Measurements from ENCODE around the gene KIRREL1. TPM values are rescaled to one million over a fixed set of nuclear protein-coding genes. Genes with fewer than 3 reads are reported as not detected.

KIRREL1 gene
- total RNA-seq, 2 donors from 2014 or later = 18.6 to 50.2 TPM

DNA sequence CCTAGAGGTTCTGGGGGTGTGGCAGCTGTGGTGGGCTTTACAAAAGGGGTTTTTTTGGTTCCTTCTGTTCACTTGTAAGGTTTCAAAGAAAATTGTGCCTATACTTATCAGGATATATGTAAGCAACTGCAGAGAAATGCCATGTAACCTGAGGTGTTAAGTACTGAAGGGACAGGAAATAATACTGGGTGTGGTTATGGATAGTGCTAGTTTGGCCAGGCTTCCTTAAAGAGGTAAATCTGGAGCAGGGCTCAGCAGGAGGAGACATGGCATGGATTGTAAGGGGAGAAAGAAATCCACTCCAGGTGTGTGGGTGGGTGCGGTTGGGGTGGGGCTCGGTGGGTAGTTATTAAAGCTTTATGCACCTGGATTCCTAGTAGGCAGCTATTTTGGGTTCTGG, 28.3 kb downstream of the KIRREL1 start:
- no peaks in the 10 kb centered on the region for H3K9me3 ChIP-seq
- H3K36me3 ChIP-seq = no peaks in the 10 kb centered on the region
- H3K4me1 ChIP-seq (replicated peaks) = peaks cover 6% of the 10 kb centered on the region
- DNase-seq (ENCODE audit: low spot score) = no peak
- intact Hi-C loops (cut with DNase I) = no loop called here
- H3K27ac ChIP-seq = peak overlapping the region in 1 of 2 donors; percentile 32
- WGBS = 49% methylated on average over 2 of the region's 2 CpGs
- TF ChIP-seq POLR2A (IDR thresholded peaks at IDR 0.05) (no peak), POLR2AphosphoS5 (IDR thresholded peaks at IDR 0.05) (no peak)
- TF ChIP-seq, protein P1, sequence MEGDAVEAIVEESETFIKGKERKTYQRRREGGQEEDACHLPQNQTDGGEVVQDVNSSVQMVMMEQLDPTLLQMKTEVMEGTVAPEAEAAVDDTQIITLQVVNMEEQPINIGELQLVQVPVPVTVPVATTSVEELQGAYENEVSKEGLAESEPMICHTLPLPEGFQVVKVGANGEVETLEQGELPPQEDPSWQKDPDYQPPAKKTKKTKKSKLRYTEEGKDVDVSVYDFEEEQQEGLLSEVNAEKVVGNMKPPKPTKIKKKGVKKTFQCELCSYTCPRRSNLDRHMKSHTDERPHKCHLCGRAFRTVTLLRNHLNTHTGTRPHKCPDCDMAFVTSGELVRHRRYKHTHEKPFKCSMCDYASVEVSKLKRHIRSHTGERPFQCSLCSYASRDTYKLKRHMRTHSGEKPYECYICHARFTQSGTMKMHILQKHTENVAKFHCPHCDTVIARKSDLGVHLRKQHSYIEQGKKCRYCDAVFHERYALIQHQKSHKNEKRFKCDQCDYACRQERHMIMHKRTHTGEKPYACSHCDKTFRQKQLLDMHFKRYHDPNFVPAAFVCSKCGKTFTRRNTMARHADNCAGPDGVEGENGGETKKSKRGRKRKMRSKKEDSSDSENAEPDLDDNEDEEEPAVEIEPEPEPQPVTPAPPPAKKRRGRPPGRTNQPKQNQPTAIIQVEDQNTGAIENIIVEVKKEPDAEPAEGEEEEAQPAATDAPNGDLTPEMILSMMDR (IDR thresholded peaks at IDR 0.05) = no peak
- no peaks in the 10 kb centered on the region for H3K27me3 ChIP-seq (replicated peaks; ENCODE audit: insufficient read depth)
- no peak overlapping the region for H3K4me3 ChIP-seq

DNA sequence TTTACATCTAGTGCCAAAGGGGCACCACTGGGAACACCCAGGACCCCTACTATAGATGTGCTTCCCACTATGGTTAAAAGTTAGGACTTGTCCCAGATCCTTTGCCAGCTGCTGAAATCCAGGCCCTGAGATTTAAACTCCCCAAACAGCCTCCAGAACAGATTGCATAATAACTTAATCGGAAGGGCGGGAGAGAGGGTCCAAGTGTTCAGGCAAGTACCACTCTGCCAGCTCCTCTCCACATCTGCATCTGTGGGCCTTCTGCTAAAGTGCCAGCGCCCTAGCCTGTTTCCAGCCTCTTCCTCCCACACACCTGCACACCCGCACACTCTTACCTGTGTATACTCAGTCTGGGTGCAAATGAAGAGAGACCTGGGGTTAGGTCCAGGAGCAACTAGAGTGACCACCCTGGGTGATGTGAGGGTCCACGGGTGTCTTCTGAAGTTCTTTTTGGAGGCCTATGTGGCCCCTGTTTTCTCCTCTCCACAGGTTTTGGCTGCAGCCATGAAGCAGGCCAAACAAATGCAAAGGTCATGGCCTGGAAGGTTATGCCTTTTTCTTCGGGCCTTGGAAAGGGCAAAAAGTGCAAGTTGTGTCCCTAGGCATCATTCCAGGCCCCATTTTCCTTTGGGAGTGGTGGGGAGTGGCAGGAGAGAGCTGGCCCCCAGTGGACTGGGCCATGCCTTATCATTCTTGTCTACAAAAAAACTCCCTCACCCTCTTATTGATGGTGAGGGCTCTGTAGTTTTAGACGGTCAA, 29.3 kb downstream of the KIRREL1 start:
- Histone ChIP-seq H3K4me3 (no peak overlapping the region), H3K27ac (peak overlapping the region; percentile 32 to 56), H3K9me3 (no peaks in the 10 kb centered on the region), H3K4me1 (replicated peaks) (peaks cover 6% of the 10 kb centered on the region), H3K36me3 (no peaks in the 10 kb centered on the region), H3K27me3 (replicated peaks; ENCODE audit: insufficient read depth) (no peaks in the 10 kb centered on the region)
- DNase-seq (ENCODE audit: low spot score) = peak; percentile 16
- TF ChIP-seq POLR2AphosphoS5 (IDR thresholded peaks at IDR 0.05) (peak; percentile 52), POLR2A (IDR thresholded peaks at IDR 0.05) (no peak)
- intact Hi-C loops (cut with DNase I) = no loop called here
- 38% methylated on average over 7 of the region's 7 CpGs for WGBS

DNA sequence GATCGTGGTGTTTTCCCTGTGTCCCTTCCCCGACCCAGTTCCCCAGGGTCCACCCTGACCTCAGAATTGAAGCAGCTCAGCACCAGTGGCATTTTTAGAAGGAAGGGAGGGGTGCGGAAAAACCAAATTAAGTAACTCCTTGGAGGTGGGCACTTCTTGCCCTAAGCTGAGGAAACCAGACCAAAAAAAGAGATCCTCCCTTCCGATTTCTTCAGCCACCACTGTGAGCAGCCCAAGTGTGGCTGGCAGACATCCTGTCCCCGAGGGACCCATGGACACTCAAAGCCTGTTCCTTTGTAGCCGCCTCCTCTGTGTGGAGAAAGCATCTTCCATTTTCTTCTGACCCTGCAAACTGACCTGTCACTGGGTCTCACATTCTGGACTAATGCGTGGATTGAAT, 31.3 kb downstream of the KIRREL1 start:
- Histone ChIP-seq H3K27ac (peak overlapping the region; percentile 21 to 50), H3K4me1 (replicated peaks) (peaks cover 6% of the 10 kb centered on the region), H3K9me3 (no peaks in the 10 kb centered on the region), H3K4me3 (no peak overlapping the region), H3K27me3 (replicated peaks; ENCODE audit: insufficient read depth) (no peaks in the 10 kb centered on the region), H3K36me3 (no peaks in the 10 kb centered on the region)
- intact Hi-C loops (cut with DNase I) = no loop called here
- TF ChIP-seq POLR2AphosphoS5 (IDR thresholded peaks at IDR 0.05) (no peak), POLR2A (IDR thresholded peaks at IDR 0.05) (no peak)
- TF ChIP-seq, protein P1 (IDR thresholded peaks at IDR 0.05) = no peak
- WGBS = 74% methylated on average over 7 of the region's 7 CpGs
- DNase-seq (ENCODE audit: low spot score) = no peak

DNA sequence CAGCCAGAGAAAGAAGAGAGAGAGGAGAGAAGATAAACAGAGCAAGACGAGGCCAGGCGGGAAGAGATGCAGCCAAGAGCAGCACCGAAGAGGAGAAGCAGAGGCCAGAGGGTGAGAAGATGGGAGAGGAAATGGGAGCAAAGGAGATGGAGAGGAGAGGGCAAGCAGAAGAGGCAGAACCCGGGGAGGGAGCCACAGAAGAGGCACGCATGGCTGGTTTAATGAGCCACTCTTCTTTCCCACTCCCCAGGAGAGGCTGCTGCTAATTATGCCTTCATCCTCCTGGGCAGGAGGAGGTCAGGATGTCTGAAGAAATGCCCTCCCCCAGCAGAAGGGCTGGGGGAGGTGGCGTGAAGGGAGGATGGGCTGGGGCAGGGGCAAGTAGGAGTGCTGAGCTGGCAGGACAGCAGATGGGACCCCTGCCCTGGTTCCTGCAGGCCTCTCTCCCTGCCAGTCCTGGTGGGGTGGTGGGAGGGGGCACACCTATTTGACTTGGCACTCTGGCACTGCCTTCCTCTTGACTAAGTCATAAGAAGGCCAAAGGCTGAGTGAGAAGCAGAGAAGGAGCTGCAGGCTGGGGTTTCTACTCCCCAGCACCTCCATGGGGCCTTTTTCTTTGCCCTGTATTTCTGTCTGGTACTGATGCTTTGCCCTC, 32.3 kb downstream of the KIRREL1 start:
- peaks cover 6% of the 10 kb centered on the region for H3K4me1 ChIP-seq (replicated peaks)
- H3K9me3 ChIP-seq = no peaks in the 10 kb centered on the region
- no peak for DNase-seq (ENCODE audit: low spot score)
- no peaks in the 10 kb centered on the region for H3K36me3 ChIP-seq
- intact Hi-C loops (cut with DNase I) = no loop called here
- H3K4me3 ChIP-seq = no peak overlapping the region
- 41% methylated on average over 6 of the region's 6 CpGs for WGBS
- H3K27me3 ChIP-seq (replicated peaks; ENCODE audit: insufficient read depth) = no peaks in the 10 kb centered on the region
- peak overlapping the region in 1 of 2 donors; percentile 50 for H3K27ac ChIP-seq
- TF ChIP-seq POLR2A (IDR thresholded peaks at IDR 0.05) (no peak), POLR2AphosphoS5 (IDR thresholded peaks at IDR 0.05) (no peak)
- TF ChIP-seq, protein P1 (IDR thresholded peaks at IDR 0.05) = no peak

DNA sequence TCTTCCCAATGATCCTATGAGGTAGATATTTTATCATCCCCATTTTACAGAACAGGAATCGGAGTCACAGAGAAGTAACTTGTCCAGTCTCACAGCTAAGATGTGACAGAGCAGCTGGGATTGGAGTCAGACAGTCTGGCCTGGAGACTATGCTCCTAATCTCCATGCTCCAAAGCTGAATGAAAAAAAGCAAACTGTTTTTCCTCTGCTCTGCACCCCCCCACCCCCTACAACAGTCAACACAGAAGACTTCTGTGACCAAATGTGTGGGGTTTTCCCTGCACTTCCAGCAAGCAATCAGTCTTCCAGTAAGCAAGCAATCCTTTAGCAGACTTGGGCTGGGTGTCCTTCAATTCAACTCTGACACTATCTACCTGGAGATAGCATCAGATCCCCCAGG, 33.2 kb downstream of the KIRREL1 start:
- Histone ChIP-seq H3K4me1 (replicated peaks) (peaks cover 2% of the 10 kb centered on the region), H3K4me3 (no peak overlapping the region), H3K36me3 (no peaks in the 10 kb centered on the region), H3K27me3 (replicated peaks; ENCODE audit: insufficient read depth) (no peaks in the 10 kb centered on the region), H3K27ac (no peak overlapping the region), H3K9me3 (no peaks in the 10 kb centered on the region)
- WGBS = 96% methylated on average over 1 of the region's 1 CpG
- TF ChIP-seq POLR2A (IDR thresholded peaks at IDR 0.05) (no peak), POLR2AphosphoS5 (IDR thresholded peaks at IDR 0.05) (no peak)
- TF ChIP-seq, protein P1 (IDR thresholded peaks at IDR 0.05) = no peak
- intact Hi-C loops (cut with DNase I) = no loop called here
- DNase-seq (ENCODE audit: low spot score) = no peak
